H1 (cell line): Measurements from ENCODE around the gene METTL2A. TPM values are rescaled to one million over a fixed set of nuclear protein-coding genes. Genes with fewer than 3 reads are reported as not detected.
"Not testable (repeated sequence)": the region's sequence is repeated elsewhere in the genome, so short reads cannot be mapped to it uniquely, and the experiment has no call there.

Source experiments
- CTCF ChIA-PET: fragments of 300-600 bp; sonication (Branson Sonifier 250); formaldehyde crosslinking; loops from one replicate; lab custom pipeline; 2021; ENCODE audit not compliant: partially characterized antibody; lab: Charles Lee
- POLR2A ChIA-PET: fragments of 300-600 bp; sonication (Branson Sonifier 250); formaldehyde crosslinking; loops from one replicate; lab custom pipeline; 2021; ENCODE audit warnings: inconsistent platforms; ENCODE audit not compliant: partially characterized antibody; lab: Charles Lee
- DNase-seq, 2 experiments: peaks; one replicate each; pipeline versions ENCODE4 v3.0.0 to v3.0.0-alpha.2; 2010 to 2022; ENCODE audit warnings: low spot score in 2 of 2, low read depth in 1 of 2, mixed read lengths in 1 of 2
- FAIRE-seq: peaks from 2 replicates; lab custom pipeline; 2011; peaks lifted over from hg19 to GRCh38; lab: Jason Lieb, UNC
- H2AFZ ChIP-seq: 2 replicates; pipeline ENCODE4 v1.8.1; 2012; ENCODE audit warnings: low read length, inconsistent platforms
- H2AK5ac ChIP-seq: 2 replicates; pipeline ENCODE4 v1.6.1; 2013; ENCODE audit warnings: low read depth, low read length
- H2BK120ac ChIP-seq: replicated peaks from 2 replicates; pipeline ENCODE3; 2013; ENCODE audit warnings: low read depth, low read length, inconsistent platforms
- H2BK12ac ChIP-seq: 2 replicates; pipeline ENCODE4 v1.6.1; 2013; ENCODE audit warnings: low read depth, low read length
- H2BK15ac ChIP-seq: 2 replicates; pipeline ENCODE4 v1.6.1; 2013; ENCODE audit warnings: low read length
- H2BK20ac ChIP-seq: 2 replicates; pipeline ENCODE4 v1.6.1; 2013; ENCODE audit warnings: low read length
- H2BK5ac ChIP-seq: 2 replicates; pipeline ENCODE4 v1.6.1; 2013; ENCODE audit warnings: low read depth, low read length
- H3K14ac ChIP-seq: 2 replicates; pipeline ENCODE4 v1.6.1; 2013; ENCODE audit warnings: inconsistent platforms; ENCODE audit not compliant: insufficient read length
- H3K18ac ChIP-seq: 2 replicates; pipeline ENCODE4 v1.6.1; 2013; ENCODE audit warnings: low read length; ENCODE audit errors: extremely low read depth
- H3K23ac ChIP-seq: 2 replicates; pipeline ENCODE4 v1.6.1; 2013; ENCODE audit warnings: inconsistent platforms; ENCODE audit not compliant: insufficient read length
- H3K23me2 ChIP-seq: 2 replicates; pipeline ENCODE4 v1.6.1; 2013; ENCODE audit warnings: low read depth, low read length
- H3K27ac ChIP-seq: 2 replicates; pipeline ENCODE4 v1.6.1; 2011; ENCODE audit warnings: low read depth, low read length, inconsistent platforms
- H3K27me3 ChIP-seq, 4 experiments: replicated peaks in 1 of 4; 1 replicate in 1 of 4; 2 replicates in 3 of 4; pipeline versions ENCODE4 v1.6.1 to v1.8.1; 2011 to 2013; ENCODE audit warnings: low read length in 3 of 4, mild to moderate bottlenecking in 3 of 4, inconsistent platforms in 2 of 4, mixed read lengths in 2 of 4, moderate library complexity in 1 of 4; ENCODE audit not compliant: control insufficient read depth in 3 of 4, insufficient read depth in 3 of 4; ENCODE audit errors: extremely low read depth in 1 of 4
- H3K36me3 ChIP-seq, 4 experiments: 2 replicates each; pipeline versions ENCODE4 v1.6.1 to v1.8.1; 2011 to 2013; ENCODE audit warnings: mild to moderate bottlenecking in 4 of 4, low read length in 3 of 4, moderate library complexity in 2 of 4, control low read depth in 1 of 4, inconsistent platforms in 1 of 4; ENCODE audit not compliant: insufficient read depth in 4 of 4, control insufficient read depth in 2 of 4
- H3K4ac ChIP-seq: replicated peaks from 2 replicates; pipeline ENCODE3; 2013; ENCODE audit warnings: low read length, low read depth, mixed read lengths, inconsistent platforms; ENCODE audit not compliant: insufficient read length
- H3K4me1 ChIP-seq, 4 experiments: replicated peaks in 1 of 4; 1 replicate in 1 of 4; 2 replicates in 3 of 4; pipeline versions ENCODE4 v1.6.1 to v1.8.1; 2011 to 2013; ENCODE audit warnings: low read length in 3 of 4, inconsistent platforms in 2 of 4, mixed read lengths in 1 of 4; ENCODE audit not compliant: insufficient read depth in 4 of 4, control insufficient read depth in 3 of 4
- H3K4me2 ChIP-seq, 2 experiments: 2 replicates each; pipeline versions ENCODE4 v1.6.1 to v1.8.1; 2011 to 2013; ENCODE audit warnings: low read depth in 2 of 2, low read length in 2 of 2, control low read depth in 1 of 2, inconsistent platforms in 1 of 2, mild to moderate bottlenecking in 1 of 2; ENCODE audit not compliant: insufficient read depth in 1 of 2
- H3K4me3 ChIP-seq, 4 experiments: fragments of 200-600, 300-600 bp in 1 of 4; sonication (generic), shearing (Covaris generic), sonication (Bioruptor Twin) in 1 of 4; 2 replicates each; pipeline versions ENCODE4 v1.5.1 to v1.8.1; 2011 to 2016; ENCODE audit warnings: low read length in 4 of 4, low read depth in 3 of 4, control low read depth in 2 of 4, inconsistent platforms in 2 of 4, mild to moderate bottlenecking in 2 of 4, mixed read lengths in 1 of 4, moderate library complexity in 1 of 4; ENCODE audit not compliant: insufficient read depth in 2 of 4; ENCODE audit errors: extremely low read depth in 1 of 4
- H3K56ac ChIP-seq: replicated peaks from 2 replicates; pipeline ENCODE3; 2013; ENCODE audit warnings: low read depth, mild to moderate bottlenecking, mixed read lengths, low read length, inconsistent platforms; ENCODE audit not compliant: insufficient read length
- H3K79me1 ChIP-seq: 2 replicates; pipeline ENCODE4 v1.6.1; 2013; ENCODE audit warnings: low read depth, low read length, control low read depth
- H3K79me2 ChIP-seq, 2 experiments: 2 replicates each; pipeline versions ENCODE4 v1.6.1 to v1.8.1; 2012 to 2013; ENCODE audit warnings: low read length in 2 of 2, mild to moderate bottlenecking in 2 of 2, inconsistent platforms in 1 of 2; ENCODE audit not compliant: insufficient read depth in 2 of 2, control insufficient read depth in 1 of 2
- H3K9ac ChIP-seq, 4 experiments: replicated peaks in 1 of 4; 1 replicate in 1 of 4; 2 replicates in 3 of 4; pipeline versions ENCODE4 v1.6.1 to v1.8.1; 2011 to 2013; ENCODE audit warnings: low read depth in 3 of 4, low read length in 3 of 4, control low read depth in 2 of 4, mild to moderate bottlenecking in 2 of 4, moderate library complexity in 2 of 4, inconsistent platforms in 1 of 4; ENCODE audit errors: extremely low read depth in 1 of 4
- H3K9me3 ChIP-seq, 2 experiments: 2 replicates each; pipeline versions ENCODE4 v1.6.1 to v1.8.1; 2012 to 2013; ENCODE audit warnings: mild to moderate bottlenecking in 2 of 2, moderate library complexity in 2 of 2, control low read depth in 1 of 2, inconsistent platforms in 1 of 2, low read depth in 1 of 2, low read length in 1 of 2, mixed read lengths in 1 of 2; ENCODE audit not compliant: insufficient read depth in 2 of 2
- H4K20me1 ChIP-seq, 2 experiments: replicated peaks in 1 of 2; 2 replicates each; pipeline versions ENCODE3 to v1.8.1; 2011 to 2013; ENCODE audit warnings: inconsistent platforms in 2 of 2, low read length in 2 of 2, mild to moderate bottlenecking in 1 of 2; ENCODE audit not compliant: insufficient read depth in 2 of 2, control insufficient read depth in 1 of 2
- H4K5ac ChIP-seq: 2 replicates; pipeline ENCODE4 v1.6.1; 2013; ENCODE audit warnings: low read length, low read depth, mixed read lengths, inconsistent platforms; ENCODE audit not compliant: insufficient read length
- H4K8ac ChIP-seq: 2 replicates; pipeline ENCODE4 v1.8.0; 2013; ENCODE audit warnings: mild to moderate bottlenecking, moderate library complexity, low read length, inconsistent platforms; ENCODE audit not compliant: insufficient read depth; ENCODE audit errors: extremely low read depth
- H4K91ac ChIP-seq: replicated peaks from 2 replicates; pipeline ENCODE3; 2013; ENCODE audit warnings: low read length, mixed read lengths, inconsistent platforms; ENCODE audit not compliant: insufficient read length
- JUND ChIP-seq: IDR thresholded peaks from 2 replicates; pipeline ENCODE4 v1.6.1; 2011; ENCODE audit warnings: mild to moderate bottlenecking, improper control_type of control experiment, low read length
- WGBS, 2 experiments: shearing (Covaris generic) in 1 of 2; methylation state at CpG; one replicate each; pipeline versions ENCODE4 v1.1.6 to v1.1.7; 2013 to 2015; ENCODE audit warnings: low lambda C conversion rate in 2 of 2, mixed read lengths in 2 of 2, inconsistent platforms in 1 of 2, low coverage in 1 of 2, missing lambda C conversion rate in 1 of 2; ENCODE audit not compliant: insufficient replicate concordance in 2 of 2, insufficient coverage in 1 of 2, insufficient read length in 1 of 2; ENCODE audit errors: extremely low coverage in 1 of 2, missing lambda C conversion rate in 1 of 2; 5-methylcytosine and 5-hydroxymethylcytosine counted together
- polyA plus RNA-seq, 7 experiments: library from polyadenylated mRNA; depleted of rRNA in 3 of 7; stranded (reverse) in 5 of 7; unstranded in 2 of 7; fragments of >200 nt in 5 of 7; fragments of 200-250 nt in 2 of 7; gene quantifications; 1 replicate in 5 of 7; 2 replicates in 1 of 7; 4 replicates in 1 of 7; pipeline versions ENCODE4 v1.2.1 to v1.2.3, GENCODE V29; 2011 to 2013; ENCODE audit warnings: missing spikeins in 2 of 7, mixed read lengths in 2 of 7
- total RNA-seq: library from RNA; stranded (reverse); fragmentation: NEBNext Ultra II Directional; extraction: Animal tissue kit (Norgen Biotek cat#: 25700); gene quantifications from 2 replicates; pipeline ENCODE4 v1.2.1, GENCODE V29; 2021

METTL2A gene
- total and polyA plus RNA-seq, 2 of the 8 experiments (the other 6 are each of a cell fraction or from before 2014, with no cell fraction given) = 16.2 to 40.5 TPM

- 0 out of 2 replicates have a peak, but pooled peaks have one; percentile 32 for TF ChIP-seq JUND
- H3K36me3 ChIP-seq, FAIRE-seq, H3K4me3 ChIP-seq, H3K18ac ChIP-seq, H3K4me2 ChIP-seq, H3K27ac ChIP-seq, H3K4ac ChIP-seq, H4K20me1 ChIP-seq, H2AFZ ChIP-seq, H3K23me2 ChIP-seq, H2AK5ac ChIP-seq, H2BK15ac ChIP-seq, DNase-seq, H4K5ac ChIP-seq, H3K9ac ChIP-seq, H4K91ac ChIP-seq, H2BK12ac ChIP-seq, H3K9me3 ChIP-seq, H2BK5ac ChIP-seq, H4K8ac ChIP-seq, H3K79me2 ChIP-seq, H3K23ac ChIP-seq, H3K56ac ChIP-seq, H2BK20ac ChIP-seq, H3K4me1 ChIP-seq, H3K14ac ChIP-seq, CTCF ChIA-PET, H2BK120ac ChIP-seq, H3K79me1 ChIP-seq, H3K27me3 ChIP-seq: not testable (repeated sequence)
- POLR2A ChIA-PET = interaction anchor here (0.7 kb wide), 1 partner anchor 734 kb away, joined by 3 read pairs; no protein-coding TSS in a partner anchor
- 90% methylated on average over 5 of the region's 8 CpGs; no CpG with 5 or more reads in 1 of the 2 experiments for WGBS, 2 experiments
Observed at GRCh38 chr17:62470666-62471379, 47.1 kb downstream of the METTL2A start.
